GM23338 (cell line): Measurements from ENCODE around the gene SYCE1L. TPM values are rescaled to one million over a fixed set of nuclear protein-coding genes. Genes with fewer than 3 reads are reported as not detected.

Experiments used
- ATAC-seq: fragments of 200-7000 bp; cut with Tn5 transposase; 3 replicates; pipeline ENCODE4 v1.9.1; 2020
- DNase-seq: peaks from one replicate; pipeline ENCODE4 v3.0.0-alpha.2; 2015; ENCODE audit warnings: low spot score
- H2AFZ ChIP-seq: fragments of 200-600 bp; sonication (generic); 2 replicates; pipeline ENCODE4 v1.8.0; 2016; ENCODE audit warnings: antibody characterized with exemption, mild to moderate bottlenecking, moderate library complexity
- H3F3A ChIP-seq: fragments of 200-600 bp; sonication (generic); replicated peaks from 2 replicates; pipeline ENCODE4 v1.8.0; 2017; ENCODE audit warnings: antibody characterized with exemption, mixed run types, low read depth
- H3K27ac ChIP-seq: fragments of 200-600 bp; sonication (generic); 2 replicates; pipeline ENCODE4 v1.6.1; 2016; ENCODE audit warnings: low read depth
- H3K27me3 ChIP-seq: fragments of 200-600 bp; sonication (generic); 2 replicates; pipeline ENCODE4 v1.8.0; 2016; ENCODE audit warnings: mild to moderate bottlenecking, mixed run types, moderate library complexity; ENCODE audit not compliant: insufficient read depth
- H3K36me3 ChIP-seq: fragments of 200-600 bp; sonication (generic); 2 replicates; pipeline ENCODE4 v1.8.0; 2016; ENCODE audit warnings: mild to moderate bottlenecking; ENCODE audit not compliant: insufficient read depth
- H3K4me1 ChIP-seq: fragments of 200-600 bp; sonication (generic); 2 replicates; pipeline ENCODE4 v1.8.0; 2016; ENCODE audit warnings: mild to moderate bottlenecking, moderate library complexity; ENCODE audit not compliant: insufficient read depth
- H3K4me2 ChIP-seq: fragments of 200-600 bp; sonication (generic); 2 replicates; pipeline ENCODE4 v1.7.1; 2017; ENCODE audit warnings: mixed run types
- H3K4me3 ChIP-seq: fragments of 200-600 bp; sonication (generic); 2 replicates; pipeline ENCODE4 v1.6.1; 2016; ENCODE audit warnings: mixed run types
- H3K79me2 ChIP-seq: fragments of 200-600 bp; sonication (generic); replicated peaks from 2 replicates; pipeline ENCODE4 v1.8.0; 2017; ENCODE audit warnings: mild to moderate bottlenecking; ENCODE audit not compliant: insufficient read depth
- H3K9me2 ChIP-seq: fragments of 200-600 bp; sonication (generic); 2 replicates; pipeline ENCODE4 v1.8.0; 2017; ENCODE audit not compliant: insufficient read depth
- H4K20me1 ChIP-seq: fragments of 200-600 bp; sonication (generic); replicated peaks from 2 replicates; pipeline ENCODE4 v1.8.0; 2017; ENCODE audit warnings: mild to moderate bottlenecking; ENCODE audit not compliant: insufficient read depth
- H3K27ac Mint-ChIP-seq: 2 replicates; pipeline ENCODE4 v1.8.0; 2020; ENCODE audit warnings: inconsistent platforms, mild to moderate bottlenecking, moderate library complexity, mixed read lengths
- H3K27me3 Mint-ChIP-seq: 3 replicates; pipeline ENCODE4 v1.8.0; 2022; ENCODE audit warnings: low read depth, mild to moderate bottlenecking, moderate library complexity, mixed read lengths, inconsistent platforms; ENCODE audit not compliant: insufficient read depth, poor library complexity
- H3K36me3 Mint-ChIP-seq: 3 replicates; pipeline ENCODE4 v1.8.0; 2021; ENCODE audit warnings: low read depth, mild to moderate bottlenecking, inconsistent platforms, moderate library complexity, mixed read lengths
- H3K4me1 Mint-ChIP-seq: 3 replicates; pipeline ENCODE4 v1.8.0; 2020; ENCODE audit warnings: mild to moderate bottlenecking, inconsistent platforms, mixed read lengths
- H3K4me3 Mint-ChIP-seq: 3 replicates; pipeline ENCODE4 v1.8.0; 2021; ENCODE audit warnings: moderate library complexity, mild to moderate bottlenecking, inconsistent platforms, mixed read lengths
- H3K9me3 Mint-ChIP-seq: 3 replicates; pipeline ENCODE4 v1.8.0; 2020; ENCODE audit warnings: moderate library complexity, mild to moderate bottlenecking, inconsistent platforms, mixed read lengths
- CREB1 ChIP-seq: fragments of 250-450 bp; sonication (Bioruptor Pico); IDR thresholded peaks from 2 replicates; pipeline ENCODE4 v1.5.0; 2020; ENCODE audit warnings: low read depth, mild to moderate bottlenecking, moderate library complexity
- CTCF ChIP-seq, 2 experiments: fragments of 200-600 bp in 1 of 2; sonication (generic) in 1 of 2; conservative IDR thresholded peaks; 2 replicates each; pipeline versions ENCODE4 v1.5.1 to v1.6.1; 2016 to 2017; ENCODE audit warnings: antibody characterized with exemption in 2 of 2, low read depth in 2 of 2, mild to moderate bottlenecking in 2 of 2, moderate library complexity in 1 of 2
- EZH2 ChIP-seq: fragments of 200-600 bp; sonication (generic); IDR thresholded peaks from one replicate; pipeline ENCODE4 v1.8.0; 2017; ENCODE audit warnings: antibody characterized with exemption, mild to moderate bottlenecking, low read depth; ENCODE audit not compliant: unreplicated experiment
- EZH2phosphoT487 ChIP-seq: fragments of 200-600 bp; sonication (generic); IDR thresholded peaks from one replicate; pipeline ENCODE4 v1.8.1; 2018; ENCODE audit warnings: antibody characterized with exemption; ENCODE audit not compliant: unreplicated experiment
- JUNB ChIP-seq: IDR thresholded peaks from one replicate; pipeline ENCODE4 v1.6.1; 2016; ENCODE audit warnings: antibody characterized with exemption; ENCODE audit not compliant: unreplicated experiment
- NANOG ChIP-seq: IDR thresholded peaks from 2 replicates; pipeline ENCODE4 v1.6.1; 2016; ENCODE audit warnings: antibody characterized with exemption, borderline replicate concordance
- POLR2AphosphoS5 ChIP-seq: IDR thresholded peaks from 2 replicates; pipeline ENCODE4 v1.6.1; 2016; ENCODE audit warnings: antibody characterized with exemption, low read depth
- STAT1 ChIP-seq: IDR thresholded peaks from one replicate; pipeline ENCODE4 v1.6.1; 2016; ENCODE audit warnings: antibody characterized with exemption; ENCODE audit not compliant: unreplicated experiment
- ZNF114 ChIP-seq: fragments of 250-450 bp; sonication (Bioruptor Pico); IDR thresholded peaks from 2 replicates; pipeline ENCODE4 v1.5.0; 2020; ENCODE audit warnings: mild to moderate bottlenecking, moderate library complexity
- ZNF331 ChIP-seq: fragments of 250-450 bp; sonication (Bioruptor Pico); IDR thresholded peaks from 2 replicates; pipeline ENCODE4 v1.5.0; 2020; ENCODE audit warnings: low read depth, mild to moderate bottlenecking, moderate library complexity
- polyA plus RNA-seq: library from polyadenylated mRNA; unstranded; fragments of >200 nt; fragmentation: Nextera tagmentation; extraction: Ambion mirVana; gene quantifications from 2 replicates; pipeline ENCODE4 v1.2.1, GENCODE V29; 2016
- total RNA-seq: library from RNA; depleted of rRNA; stranded (reverse); fragments of >200 nt; shearing (Covaris generic); gene quantifications from 2 replicates; pipeline ENCODE4 v1.2.3, GENCODE V29; 2014
- TF ChIP-seq, protein P1 (sequence below): IDR thresholded peaks from one replicate; pipeline ENCODE4 v1.6.1; 2018; ENCODE audit warnings: antibody characterized with exemption; ENCODE audit not compliant: unreplicated experiment
- TF ChIP-seq, protein P2 (sequence below): fragments of 250-450 bp; sonication (Bioruptor Pico); IDR thresholded peaks from 2 replicates; pipeline ENCODE4 v1.5.0; 2020; ENCODE audit warnings: mild to moderate bottlenecking, moderate library complexity
- TF ChIP-seq, protein P3 (sequence below): IDR thresholded peaks from 2 replicates; pipeline ENCODE4 v1.6.1; 2016; ENCODE audit warnings: antibody characterized with exemption

SYCE1L gene
- total and polyA plus RNA-seq, 2 experiments from 2014 or later: 3.9 to 5.9 TPM

DNA sequence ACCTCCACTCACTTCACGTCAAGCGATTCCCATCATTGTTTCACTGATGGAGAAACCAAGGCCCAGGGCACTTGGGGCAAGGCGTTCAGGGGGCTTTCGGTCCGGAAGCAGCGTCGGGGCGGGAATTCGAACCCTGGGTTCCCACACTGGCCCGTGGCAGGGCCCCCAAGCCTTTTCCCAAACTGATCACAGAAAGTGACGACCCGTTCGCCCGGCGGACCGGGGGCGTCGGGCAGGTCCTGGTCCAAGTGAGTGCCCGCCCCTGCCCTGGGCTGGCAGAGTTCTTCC is 9.1 kb upstream of the SYCE1L start:
- peaks cover 10% of the 10 kb centered on the region for H3K27me3 Mint-ChIP-seq
- peak overlapping the region; percentile 80 for H3K27ac ChIP-seq
- peak; percentile 2; the same call in 1 of the 3 replicates for ATAC-seq

More for the DNA sequence above, 9.1 kb upstream of the SYCE1L start:
- no peak for DNase-seq
- Histone ChIP-seq H2AFZ (peak overlapping the region; percentile 24), H3K27me3 (no peaks in the 10 kb centered on the region), H3F3A (no peaks in the 10 kb centered on the region), H4K20me1 (no peaks in the 10 kb centered on the region), H3K4me1 (peaks cover 13% of the 10 kb centered on the region; the same call in 1 of the 2 replicates), H3K4me3 (peak overlapping the region; percentile 99), H3K79me2 (peaks cover 20% of the 10 kb centered on the region), H3K4me2 (peak overlapping the region; percentile 73), H3K9me2 (no peaks in the 10 kb centered on the region), H3K36me3 (0 out of 2 replicates have a peak, but pooled peaks cover 3% of the 10 kb centered on the region)
- H3K36me3 Mint-ChIP-seq: peaks cover 13% of the 10 kb centered on the region
- H3K4me1 Mint-ChIP-seq: peaks cover 20% of the 10 kb centered on the region
- peak overlapping the region; percentile 83 for H3K4me3 Mint-ChIP-seq
- H3K27ac Mint-ChIP-seq: peak overlapping the region; percentile 98
- TF ChIP-seq, protein P1, sequence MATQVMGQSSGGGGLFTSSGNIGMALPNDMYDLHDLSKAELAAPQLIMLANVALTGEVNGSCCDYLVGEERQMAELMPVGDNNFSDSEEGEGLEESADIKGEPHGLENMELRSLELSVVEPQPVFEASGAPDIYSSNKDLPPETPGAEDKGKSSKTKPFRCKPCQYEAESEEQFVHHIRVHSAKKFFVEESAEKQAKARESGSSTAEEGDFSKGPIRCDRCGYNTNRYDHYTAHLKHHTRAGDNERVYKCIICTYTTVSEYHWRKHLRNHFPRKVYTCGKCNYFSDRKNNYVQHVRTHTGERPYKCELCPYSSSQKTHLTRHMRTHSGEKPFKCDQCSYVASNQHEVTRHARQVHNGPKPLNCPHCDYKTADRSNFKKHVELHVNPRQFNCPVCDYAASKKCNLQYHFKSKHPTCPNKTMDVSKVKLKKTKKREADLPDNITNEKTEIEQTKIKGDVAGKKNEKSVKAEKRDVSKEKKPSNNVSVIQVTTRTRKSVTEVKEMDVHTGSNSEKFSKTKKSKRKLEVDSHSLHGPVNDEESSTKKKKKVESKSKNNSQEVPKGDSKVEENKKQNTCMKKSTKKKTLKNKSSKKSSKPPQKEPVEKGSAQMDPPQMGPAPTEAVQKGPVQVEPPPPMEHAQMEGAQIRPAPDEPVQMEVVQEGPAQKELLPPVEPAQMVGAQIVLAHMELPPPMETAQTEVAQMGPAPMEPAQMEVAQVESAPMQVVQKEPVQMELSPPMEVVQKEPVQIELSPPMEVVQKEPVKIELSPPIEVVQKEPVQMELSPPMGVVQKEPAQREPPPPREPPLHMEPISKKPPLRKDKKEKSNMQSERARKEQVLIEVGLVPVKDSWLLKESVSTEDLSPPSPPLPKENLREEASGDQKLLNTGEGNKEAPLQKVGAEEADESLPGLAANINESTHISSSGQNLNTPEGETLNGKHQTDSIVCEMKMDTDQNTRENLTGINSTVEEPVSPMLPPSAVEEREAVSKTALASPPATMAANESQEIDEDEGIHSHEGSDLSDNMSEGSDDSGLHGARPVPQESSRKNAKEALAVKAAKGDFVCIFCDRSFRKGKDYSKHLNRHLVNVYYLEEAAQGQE: no peak
- no peak for TF ChIP-seq JUNB
- no peak for TF ChIP-seq NANOG
- TF ChIP-seq ZNF331 (CRISPR knock-in tag): no peak
- no peak for TF ChIP-seq EZH2phosphoT487
- TF ChIP-seq, protein P2, sequence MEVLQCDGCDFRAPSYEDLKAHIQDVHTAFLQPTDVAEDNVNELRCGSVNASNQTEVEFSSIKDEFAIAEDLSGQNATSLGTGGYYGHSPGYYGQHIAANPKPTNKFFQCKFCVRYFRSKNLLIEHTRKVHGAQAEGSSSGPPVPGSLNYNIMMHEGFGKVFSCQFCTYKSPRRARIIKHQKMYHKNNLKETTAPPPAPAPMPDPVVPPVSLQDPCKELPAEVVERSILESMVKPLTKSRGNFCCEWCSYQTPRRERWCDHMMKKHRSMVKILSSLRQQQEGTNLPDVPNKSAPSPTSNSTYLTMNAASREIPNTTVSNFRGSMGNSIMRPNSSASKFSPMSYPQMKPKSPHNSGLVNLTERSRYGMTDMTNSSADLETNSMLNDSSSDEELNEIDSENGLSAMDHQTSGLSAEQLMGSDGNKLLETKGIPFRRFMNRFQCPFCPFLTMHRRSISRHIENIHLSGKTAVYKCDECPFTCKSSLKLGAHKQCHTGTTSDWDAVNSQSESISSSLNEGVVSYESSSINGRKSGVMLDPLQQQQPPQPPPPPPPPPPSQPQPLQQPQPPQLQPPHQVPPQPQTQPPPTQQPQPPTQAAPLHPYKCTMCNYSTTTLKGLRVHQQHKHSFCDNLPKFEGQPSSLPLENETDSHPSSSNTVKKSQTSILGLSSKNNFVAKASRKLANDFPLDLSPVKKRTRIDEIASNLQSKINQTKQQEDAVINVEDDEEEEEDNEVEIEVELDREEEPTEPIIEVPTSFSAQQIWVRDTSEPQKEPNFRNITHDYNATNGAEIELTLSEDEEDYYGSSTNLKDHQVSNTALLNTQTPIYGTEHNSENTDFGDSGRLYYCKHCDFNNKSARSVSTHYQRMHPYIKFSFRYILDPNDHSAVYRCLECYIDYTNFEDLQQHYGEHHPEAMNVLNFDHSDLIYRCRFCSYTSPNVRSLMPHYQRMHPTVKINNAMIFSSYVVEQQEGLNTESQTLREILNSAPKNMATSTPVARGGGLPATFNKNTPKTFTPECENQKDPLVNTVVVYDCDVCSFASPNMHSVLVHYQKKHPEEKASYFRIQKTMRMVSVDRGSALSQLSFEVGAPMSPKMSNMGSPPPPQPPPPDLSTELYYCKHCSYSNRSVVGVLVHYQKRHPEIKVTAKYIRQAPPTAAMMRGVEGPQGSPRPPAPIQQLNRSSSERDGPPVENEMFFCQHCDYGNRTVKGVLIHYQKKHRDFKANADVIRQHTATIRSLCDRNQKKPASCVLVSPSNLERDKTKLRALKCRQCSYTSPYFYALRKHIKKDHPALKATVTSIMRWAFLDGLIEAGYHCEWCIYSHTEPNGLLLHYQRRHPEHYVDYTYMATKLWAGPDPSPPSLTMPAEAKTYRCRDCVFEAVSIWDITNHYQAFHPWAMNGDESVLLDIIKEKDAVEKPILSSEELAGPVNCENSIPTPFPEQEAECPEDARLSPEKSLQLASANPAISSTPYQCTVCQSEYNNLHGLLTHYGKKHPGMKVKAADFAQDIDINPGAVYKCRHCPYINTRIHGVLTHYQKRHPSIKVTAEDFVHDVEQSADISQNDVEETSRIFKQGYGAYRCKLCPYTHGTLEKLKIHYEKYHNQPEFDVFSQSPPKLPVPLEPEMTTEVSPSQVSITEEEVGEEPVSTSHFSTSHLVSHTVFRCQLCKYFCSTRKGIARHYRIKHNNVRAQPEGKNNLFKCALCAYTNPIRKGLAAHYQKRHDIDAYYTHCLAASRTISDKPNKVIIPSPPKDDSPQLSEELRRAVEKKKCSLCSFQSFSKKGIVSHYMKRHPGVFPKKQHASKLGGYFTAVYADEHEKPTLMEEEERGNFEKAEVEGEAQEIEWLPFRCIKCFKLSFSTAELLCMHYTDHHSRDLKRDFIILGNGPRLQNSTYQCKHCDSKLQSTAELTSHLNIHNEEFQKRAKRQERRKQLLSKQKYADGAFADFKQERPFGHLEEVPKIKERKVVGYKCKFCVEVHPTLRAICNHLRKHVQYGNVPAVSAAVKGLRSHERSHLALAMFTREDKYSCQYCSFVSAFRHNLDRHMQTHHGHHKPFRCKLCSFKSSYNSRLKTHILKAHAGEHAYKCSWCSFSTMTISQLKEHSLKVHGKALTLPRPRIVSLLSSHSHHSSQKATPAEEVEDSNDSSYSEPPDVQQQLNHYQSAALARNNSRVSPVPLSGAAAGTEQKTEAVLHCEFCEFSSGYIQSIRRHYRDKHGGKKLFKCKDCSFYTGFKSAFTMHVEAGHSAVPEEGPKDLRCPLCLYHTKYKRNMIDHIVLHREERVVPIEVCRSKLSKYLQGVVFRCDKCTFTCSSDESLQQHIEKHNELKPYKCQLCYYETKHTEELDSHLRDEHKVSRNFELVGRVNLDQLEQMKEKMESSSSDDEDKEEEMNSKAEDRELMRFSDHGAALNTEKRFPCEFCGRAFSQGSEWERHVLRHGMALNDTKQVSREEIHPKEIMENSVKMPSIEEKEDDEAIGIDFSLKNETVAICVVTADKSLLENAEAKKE (CRISPR knock-in tag): no peak
- no peak for TF ChIP-seq POLR2AphosphoS5
- TF ChIP-seq STAT1: no peak
- no peak for TF ChIP-seq ZNF114
- no peak for TF ChIP-seq EZH2
- TF ChIP-seq, protein P3, sequence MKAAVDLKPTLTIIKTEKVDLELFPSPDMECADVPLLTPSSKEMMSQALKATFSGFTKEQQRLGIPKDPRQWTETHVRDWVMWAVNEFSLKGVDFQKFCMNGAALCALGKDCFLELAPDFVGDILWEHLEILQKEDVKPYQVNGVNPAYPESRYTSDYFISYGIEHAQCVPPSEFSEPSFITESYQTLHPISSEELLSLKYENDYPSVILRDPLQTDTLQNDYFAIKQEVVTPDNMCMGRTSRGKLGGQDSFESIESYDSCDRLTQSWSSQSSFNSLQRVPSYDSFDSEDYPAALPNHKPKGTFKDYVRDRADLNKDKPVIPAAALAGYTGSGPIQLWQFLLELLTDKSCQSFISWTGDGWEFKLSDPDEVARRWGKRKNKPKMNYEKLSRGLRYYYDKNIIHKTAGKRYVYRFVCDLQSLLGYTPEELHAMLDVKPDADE: no peak
- no peak for TF ChIP-seq CTCF (conservative IDR thresholded peaks at IDR 0.05; ENCODE audit: low read depth in 2 of 2)
- no peak for TF ChIP-seq CREB1
- peaks cover 2% of the 10 kb centered on the region; the same call in 2 of the 3 replicates for H3K9me3 Mint-ChIP-seq
